Fibroblast of pulmonary artery (primary cell): ENCODE data around the gene UBE2H.
A peak's percentile ranks its signal among the peaks of the same experiment; 100 is the strongest.

Source experiments
- DNase-seq: peaks from one replicate; pipeline ENCODE4 v3.0.0-alpha.2; 2010; ENCODE audit warnings: low read depth
- H3K4me3 ChIP-seq: replicated peaks from 2 replicates; pipeline ENCODE4 v1.5.1; 2011; ENCODE audit warnings: low read depth, mild to moderate bottlenecking, control low read depth, low read length, moderate library complexity
- CTCF ChIP-seq: IDR thresholded peaks from 2 replicates; pipeline ENCODE4 v1.5.1; 2011; ENCODE audit warnings: mild to moderate bottlenecking, control low read depth, low read length, inconsistent platforms; ENCODE audit errors: missing control alignments

UBE2H gene

DNA sequence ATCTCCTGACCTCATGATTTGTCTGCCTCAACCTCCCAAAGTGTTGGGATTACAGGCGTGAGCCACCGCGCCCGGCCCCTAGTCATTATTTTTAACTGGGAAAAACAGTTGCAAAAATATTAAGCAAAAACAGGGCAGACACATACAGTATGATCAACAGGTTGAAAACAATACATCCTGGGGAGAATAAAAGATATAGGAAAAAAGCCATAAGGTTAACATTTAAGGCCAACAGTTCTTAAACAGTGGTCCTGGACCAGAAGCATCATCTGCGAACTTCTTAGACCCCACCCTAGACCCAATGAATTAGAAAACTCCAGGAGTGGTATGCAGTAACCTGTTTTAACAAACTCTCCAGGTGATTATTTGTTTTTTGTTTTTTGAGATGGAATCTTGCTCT lies 6.5 kb downstream of the UBE2H start:
- no peak for TF ChIP-seq CTCF
- no peak for DNase-seq
- no peak overlapping the region for H3K4me3 ChIP-seq

- no peak for DNase-seq
- TF ChIP-seq CTCF = no peak
- no peak overlapping the region for H3K4me3 ChIP-seq
Measured at GRCh38 chr7:129943352-129943751, 9.4 kb downstream of the UBE2H start.

- DNase-seq = no peak
- no peak for TF ChIP-seq CTCF
- H3K4me3 ChIP-seq = no peak overlapping the region
Measured at GRCh38 chr7:129940329-129940728, 12.4 kb downstream of the UBE2H start.

- no peak for TF ChIP-seq CTCF
Measured at GRCh38 chr7:129939881-129940280, 12.9 kb downstream of the UBE2H start.

GRCh38 chr7:129933627-129934026 lies 19.1 kb downstream of the UBE2H start:
- TF ChIP-seq CTCF = no peak
- DNase-seq = no peak
- no peak overlapping the region for H3K4me3 ChIP-seq

More at GRCh38 chr7:129939881-129940280, 12.9 kb downstream of the UBE2H start:
- no peak for DNase-seq
- no peak overlapping the region for H3K4me3 ChIP-seq

DNA sequence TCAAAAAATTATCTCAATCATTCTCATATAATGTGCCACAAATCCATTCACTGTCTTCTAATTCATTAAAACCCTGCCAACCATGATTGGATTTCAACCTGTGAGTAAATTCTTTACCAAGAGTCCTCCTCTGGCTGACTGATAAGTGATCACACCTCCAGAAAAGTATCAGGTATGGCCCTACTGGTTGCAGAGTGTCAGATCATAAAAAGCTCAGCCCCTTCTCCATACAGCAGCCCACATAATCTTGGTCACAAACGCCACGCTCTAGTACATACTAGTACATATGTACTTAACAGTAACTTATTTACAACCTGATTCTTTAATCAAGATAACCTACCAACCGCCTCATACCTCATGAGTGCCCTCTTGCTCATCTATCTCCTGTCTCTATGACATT lies 26.1 kb downstream of the UBE2H start:
- no peak for DNase-seq
- no peak for TF ChIP-seq CTCF

DNA sequence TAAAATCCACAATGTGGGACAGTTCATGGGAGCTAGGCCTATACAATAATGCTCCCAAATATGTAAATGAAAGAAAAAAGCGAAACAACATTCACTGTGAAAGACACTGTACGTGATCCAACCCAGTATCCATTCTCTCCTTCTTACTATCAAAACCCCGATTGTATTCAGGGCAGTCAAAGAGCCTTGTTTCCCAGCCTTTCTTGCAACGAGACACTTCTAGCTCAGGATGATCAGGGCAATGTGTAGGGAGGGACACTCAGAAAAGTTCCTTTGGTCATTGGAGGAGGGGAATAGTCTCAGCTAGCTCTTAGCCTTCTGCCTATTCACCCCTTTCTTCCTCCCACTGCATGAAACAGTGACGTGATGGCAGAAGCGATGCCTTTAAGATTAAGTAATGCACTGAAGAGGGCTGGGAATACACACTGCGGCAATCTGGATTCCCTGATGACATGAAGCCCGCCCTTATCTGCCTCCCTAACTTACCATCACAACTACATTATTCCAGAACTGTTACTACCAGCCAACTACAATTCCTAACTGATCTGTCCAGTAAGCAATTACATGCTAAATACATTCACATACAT lies 27.3 kb downstream of the UBE2H start:
- no peak overlapping the region for H3K4me3 ChIP-seq
- no peak for TF ChIP-seq CTCF
- peak; percentile 85 for DNase-seq

More for the DNA sequence above, 26.1 kb downstream of the UBE2H start:
- H3K4me3 ChIP-seq = no peak overlapping the region
